Stomach (tissue), 9 donors: ENCODE data around the gene TXNDC2. TPM values are rescaled to one million over a fixed set of nuclear protein-coding genes. Genes with fewer than 3 reads are reported as not detected.
"Not testable (repeated sequence)": the region's sequence is repeated elsewhere in the genome, so short reads cannot be mapped to it uniquely, and the experiment has no call there.

Source experiments
- DNase-seq, 2 donors: peaks; one replicate each; pipeline versions ENCODE4 v3.0.0 to v3.0.0-alpha.2; 2013 to 2019
- H3K27ac ChIP-seq, 5 donors: fragments of 200-600 bp in 4 of 5; sonication (generic) in 4 of 5; one replicate each; pipeline ENCODE4 v1.5.1; 2013 to 2019; ENCODE audit warnings: mild to moderate bottlenecking in 1 of 5, moderate library complexity in 1 of 5
- H3K27me3 ChIP-seq, 3 donors: fragments of 200-600 bp; sonication (generic); one replicate each; pipeline ENCODE4 v1.5.1; 2017 to 2019; ENCODE audit warnings: mixed run types in 1 of 3
- H3K36me3 ChIP-seq, 4 donors: fragments of 200-600 bp; sonication (generic); 1 replicate in 3 of 4; 2 replicates in 1 of 4; pipeline ENCODE4 v1.5.1; 2016 to 2019
- H3K4me1 ChIP-seq, 4 donors: fragments of 200-600 bp; sonication (generic); one replicate each; pipeline ENCODE4 v1.5.1; 2016 to 2019
- H3K4me3 ChIP-seq, 4 donors: fragments of 200-600 bp; sonication (generic) in 3 of 4; one replicate each; pipeline ENCODE4 v1.5.1; 2016 to 2019; ENCODE audit warnings: mild to moderate bottlenecking in 1 of 4
- H3K9me3 ChIP-seq, 4 donors: fragments of 200-600 bp; sonication (generic); one replicate each; pipeline ENCODE4 v1.5.1; 2016 to 2019
- CTCF ChIP-seq, 7 experiments: fragments of 450-650 bp in 4 of 7; fragments of 200-600 bp in 3 of 7; sonication (generic) in 3 of 7; IDR thresholded peaks; one replicate each; pipeline ENCODE4 v1.5.1; 2016 to 2019; ENCODE audit warnings: antibody characterized with exemption in 7 of 7, control low read depth in 2 of 7, mild to moderate bottlenecking in 1 of 7
- EP300 ChIP-seq: sonication (generic); formaldehyde crosslinking; IDR thresholded peaks from one replicate; pipeline ENCODE4 v1.6.1; 2017; ENCODE audit warnings: antibody characterized with exemption
- POLR2A ChIP-seq, 4 donors: fragments of 450-650 bp; IDR thresholded peaks; one replicate each; pipeline ENCODE4 v1.6.1; 2016; ENCODE audit warnings: antibody characterized with exemption in 4 of 4, control low read depth in 2 of 4, mild to moderate bottlenecking in 1 of 4, moderate library complexity in 1 of 4
- POLR2AphosphoS5 ChIP-seq, 3 donors: sonication (generic); formaldehyde crosslinking; IDR thresholded peaks; one replicate each; pipeline ENCODE4 v1.6.1; 2016; ENCODE audit warnings: antibody characterized with exemption in 3 of 3
- WGBS, 5 donors: extraction: QIAGEN DNeasy Blood & Tissue Kit in 3 of 5; methylation state at CpG; one replicate each; pipeline versions ENCODE4 v1.1.5 to v1.1.7; 2013 to 2018; 5-methylcytosine and 5-hydroxymethylcytosine counted together
- intact Hi-C: fragments of 100-400 bp; cut with DNase I; formaldehyde crosslinking; loops from one replicate; pipeline ENCODE4 v1.15.1; 2023; ENCODE audit warnings: low total_unique reads
- polyA plus RNA-seq, 3 donors: library from polyadenylated mRNA; stranded (reverse); fragments of 200-250 nt; gene quantifications; one replicate each; pipeline ENCODE4 v1.2.3, GENCODE V29; 2013
- total RNA-seq, 5 donors: library from RNA; depleted of rRNA; stranded (reverse); fragments of >200 nt; gene quantifications; one replicate each; pipeline versions ENCODE4 v1.1.0 to v1.2.3, GENCODE V29; 2014 to 2016
- donor health status: healthy with polysubstance abuse.
- donor health status: Bipolar disorder and iron deficiency.
- donor health status: healthy.

TXNDC2 gene
- total and polyA plus RNA-seq, 8 donors: 0.18 TPM; not detected in 7

GRCh38 chr18:9911226-9911625 is 25.5 kb downstream of the TXNDC2 start:
- Histone ChIP-seq H3K27ac (no peak overlapping the region), H3K36me3 (no peaks in the 10 kb centered on the region), H3K4me3 (no peak overlapping the region), H3K27me3 (no peaks in the 10 kb centered on the region), H3K9me3 (no peaks in the 10 kb centered on the region), H3K4me1 (peaks cover 5 to 16% (median 9%) of the 10 kb centered on the region in 4 donors)
- TF ChIP-seq CTCF (IDR thresholded peaks at IDR 0.05) (no peak), POLR2A (IDR thresholded peaks at IDR 0.05) (no peak), POLR2AphosphoS5 (IDR thresholded peaks at IDR 0.05) (no peak), EP300 (no peak)
- 93 to 96% (median 94%) methylated on average over 5 of the region's 5 CpGs for WGBS, 5 donors
- intact Hi-C loops: no loop called here
- DNase-seq: no peak

DNA sequence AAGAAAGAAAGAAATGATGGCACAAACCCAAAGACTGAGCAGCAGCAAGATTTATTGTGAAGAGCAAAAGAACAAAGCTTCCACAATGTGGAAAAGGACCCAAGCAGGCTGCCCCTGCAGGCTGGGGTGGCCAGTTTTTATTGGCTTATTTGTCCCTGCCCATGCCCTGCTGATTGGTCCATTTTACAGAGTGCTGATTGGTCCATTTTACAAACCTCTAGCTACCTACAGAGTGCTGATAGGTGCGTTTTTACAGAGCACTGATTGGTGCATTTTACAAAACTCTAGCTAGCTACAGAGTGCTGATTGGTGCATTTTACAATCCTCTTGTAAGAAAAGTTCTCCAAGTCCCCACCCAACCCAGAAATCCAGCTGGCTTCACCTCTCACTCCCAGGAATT is 26.5 kb downstream of the TXNDC2 start:
- not testable (repeated sequence) for H3K27ac ChIP-seq

GRCh38 chr18:9913151-9913525 is 27.4 kb downstream of the TXNDC2 start:
- intact Hi-C loops: no loop called here
- Histone ChIP-seq H3K4me1 (peaks cover 23 to 36% (median 28%) of the 10 kb centered on the region in 4 donors), H3K27ac (peak overlapping the region; percentile 99 to 100 (median 100)), H3K36me3 (no peaks in the 10 kb centered on the region), H3K4me3 (peak overlapping the region; percentile 90 to 96 (median 94)), H3K9me3 (no peaks in the 10 kb centered on the region), H3K27me3 (no peaks in the 10 kb centered on the region)
- no peak for DNase-seq
- no peak for TF ChIP-seq POLR2A (IDR thresholded peaks at IDR 0.05)
- TF ChIP-seq EP300: no peak
- no peak for TF ChIP-seq POLR2AphosphoS5 (IDR thresholded peaks at IDR 0.05)
- no peak for TF ChIP-seq CTCF (IDR thresholded peaks at IDR 0.05)
- 6 to 8% (median 7%) methylated on average over 12 of the region's 12 CpGs for WGBS, 5 donors

More for the DNA sequence above, 26.5 kb downstream of the TXNDC2 start:
- H3K4me3 ChIP-seq, intact Hi-C loops, H3K9me3 ChIP-seq, H3K36me3 ChIP-seq, H3K27me3 ChIP-seq, DNase-seq: not testable (repeated sequence)
- 91 to 100% (median 94%) methylated on average over 1 of the region's 1 CpG for WGBS, 5 donors
- peaks cover 15 to 27% (median 20%) of the 10 kb centered on the region in 4 donors for H3K4me1 ChIP-seq

- no peaks in the 10 kb centered on the region for H3K36me3 ChIP-seq
- no peaks in the 10 kb centered on the region for H3K9me3 ChIP-seq
- TF ChIP-seq EP300 (no peak), POLR2AphosphoS5 (IDR thresholded peaks at IDR 0.05) (peak; percentile 93 to 99 (median 98)), CTCF (IDR thresholded peaks at IDR 0.05) (no peak), POLR2A (IDR thresholded peaks at IDR 0.05) (peak in 2 of 4 donors; percentile 24 to 87)
- peak within 1 kb of the TSS; percentile 90 to 96 (median 94) for H3K4me3 ChIP-seq
- H3K27me3 ChIP-seq: no peaks in the 10 kb centered on the region
- peak within 1 kb of the TSS; percentile 99 to 100 (median 100) for H3K27ac ChIP-seq
- WGBS, 5 donors: 0 to 1% (median 0%) methylated on average over 58 to 87 of the region's 87 CpGs
- DNase-seq: peak; percentile 96 to 99
- H3K4me1 ChIP-seq: peaks cover 29 to 42% (median 34%) of the 10 kb centered on the region in 4 donors
- intact Hi-C loops: no loop called here
Measured at GRCh38 chr18:9913526-9914333, 28.0 kb downstream of the TXNDC2 start, which contains the start of gene VAPA. Gene VAPA (plus strand): TSS chr18:9914016. CDS start chr18:9914257, 241 bp downstream.

- no peak for DNase-seq
- WGBS, 5 donors: 0% methylated on average over 20 to 28 of the region's 35 CpGs; no CpG with 5 or more reads in 2 of the 5 donors
- H3K27ac ChIP-seq: peak overlapping the region; percentile 99 to 100 (median 100)
- TF ChIP-seq POLR2AphosphoS5 (IDR thresholded peaks at IDR 0.05) (no peak), EP300 (no peak), CTCF (IDR thresholded peaks at IDR 0.05) (no peak), POLR2A (IDR thresholded peaks at IDR 0.05) (no peak)
- no peaks in the 10 kb centered on the region for H3K9me3 ChIP-seq
- H3K4me1 ChIP-seq: peaks cover 34 to 47% (median 39%) of the 10 kb centered on the region in 4 donors
- H3K36me3 ChIP-seq: no peaks in the 10 kb centered on the region
- H3K4me3 ChIP-seq: peak overlapping the region; percentile 90 to 96 (median 94)
- intact Hi-C loops: no loop called here
- H3K27me3 ChIP-seq: no peaks in the 10 kb centered on the region
Measured at GRCh38 chr18:9914334-9914583, 28.5 kb downstream of the TXNDC2 start.
